ENCODE measurements around the gene NLGN1.

DNA sequence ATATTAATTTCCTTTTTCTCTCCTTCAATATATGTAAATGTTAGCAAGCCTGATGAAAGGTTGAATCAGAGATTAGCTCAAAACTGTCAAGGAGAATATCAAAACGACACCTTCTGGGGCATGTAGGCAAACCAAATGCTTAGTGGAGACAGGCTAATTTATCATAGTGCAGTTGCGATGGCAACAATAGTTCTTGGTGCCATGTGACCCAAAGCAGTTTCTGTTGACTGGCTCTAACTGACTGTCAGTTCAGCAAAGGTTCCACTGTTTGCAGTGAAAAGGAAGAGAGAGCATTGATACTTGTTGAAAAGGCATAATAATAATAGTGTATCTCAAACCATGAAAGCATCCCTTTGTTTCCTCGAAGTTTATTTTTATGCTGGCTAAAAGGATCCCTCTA lies 513.9 kb downstream of the NLGN1 start:
- TF ChIP-seq POLR2A (IDR thresholded peaks at IDR 0.05): no peak
- TF ChIP-seq, protein P1, sequence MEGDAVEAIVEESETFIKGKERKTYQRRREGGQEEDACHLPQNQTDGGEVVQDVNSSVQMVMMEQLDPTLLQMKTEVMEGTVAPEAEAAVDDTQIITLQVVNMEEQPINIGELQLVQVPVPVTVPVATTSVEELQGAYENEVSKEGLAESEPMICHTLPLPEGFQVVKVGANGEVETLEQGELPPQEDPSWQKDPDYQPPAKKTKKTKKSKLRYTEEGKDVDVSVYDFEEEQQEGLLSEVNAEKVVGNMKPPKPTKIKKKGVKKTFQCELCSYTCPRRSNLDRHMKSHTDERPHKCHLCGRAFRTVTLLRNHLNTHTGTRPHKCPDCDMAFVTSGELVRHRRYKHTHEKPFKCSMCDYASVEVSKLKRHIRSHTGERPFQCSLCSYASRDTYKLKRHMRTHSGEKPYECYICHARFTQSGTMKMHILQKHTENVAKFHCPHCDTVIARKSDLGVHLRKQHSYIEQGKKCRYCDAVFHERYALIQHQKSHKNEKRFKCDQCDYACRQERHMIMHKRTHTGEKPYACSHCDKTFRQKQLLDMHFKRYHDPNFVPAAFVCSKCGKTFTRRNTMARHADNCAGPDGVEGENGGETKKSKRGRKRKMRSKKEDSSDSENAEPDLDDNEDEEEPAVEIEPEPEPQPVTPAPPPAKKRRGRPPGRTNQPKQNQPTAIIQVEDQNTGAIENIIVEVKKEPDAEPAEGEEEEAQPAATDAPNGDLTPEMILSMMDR (IDR thresholded peaks at IDR 0.05): no peak

Data from heart left ventricle (tissue), 13 donors.